HG02884 (cell line): ENCODE data around the gene AARS1.
"Not testable (repeated sequence)": the region's sequence is repeated elsewhere in the genome, so short reads cannot be mapped to it uniquely, and the experiment has no call there.

Experiments used
- ATAC-seq: cut with Tn5 transposase; IDR thresholded peaks from one replicate; pipeline ENCODE4 v1.9.1; 2021; ENCODE audit warnings: mild to moderate bottlenecking, moderate library complexity; ENCODE audit not compliant: unreplicated experiment

Gene AARS1

DNA sequence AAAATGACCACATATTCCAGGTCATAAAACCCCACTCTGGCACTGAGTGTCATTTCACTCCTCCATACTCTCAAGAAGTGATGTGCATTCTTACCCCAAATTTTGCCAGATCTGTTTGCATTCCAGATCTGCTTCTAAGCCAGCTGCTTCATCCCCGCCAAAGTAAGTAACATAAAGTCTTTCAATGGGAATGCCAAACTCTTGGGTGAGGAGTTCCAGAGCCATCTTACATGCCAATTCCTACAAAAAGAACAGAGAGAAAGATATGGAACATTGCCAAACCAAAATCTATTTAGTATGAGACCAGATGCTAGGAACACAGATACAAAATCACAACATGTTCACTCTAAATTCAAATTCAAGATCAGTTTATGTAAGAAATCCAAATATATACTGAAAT, 12.9 kb downstream of the AARS1 start:
- ATAC-seq: no peak

DNA sequence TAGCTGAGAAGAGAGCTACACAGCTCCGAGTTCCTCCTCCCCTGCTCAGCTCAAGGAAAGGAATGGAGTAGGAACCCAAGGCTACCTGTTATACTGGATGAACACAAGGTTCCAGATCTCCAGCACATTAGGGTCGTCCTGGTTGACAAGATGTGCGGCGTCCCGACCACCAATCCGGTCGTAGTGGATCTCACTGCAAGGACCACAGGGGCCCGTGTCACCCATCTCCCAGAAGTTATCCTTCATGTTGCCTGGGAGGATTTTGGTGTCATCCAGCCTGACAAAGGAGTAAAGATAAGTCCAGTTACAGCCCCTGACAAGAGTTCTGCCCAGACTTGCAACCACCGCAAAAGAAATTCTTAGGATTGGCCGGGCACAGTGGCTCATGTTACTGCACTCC, 17.6 kb downstream of the AARS1 start:
- ATAC-seq: no peak

- no peak for ATAC-seq
These were observed 19.1 kb downstream of the AARS1 start for GRCh38 chr16:70270176-70270575.

DNA sequence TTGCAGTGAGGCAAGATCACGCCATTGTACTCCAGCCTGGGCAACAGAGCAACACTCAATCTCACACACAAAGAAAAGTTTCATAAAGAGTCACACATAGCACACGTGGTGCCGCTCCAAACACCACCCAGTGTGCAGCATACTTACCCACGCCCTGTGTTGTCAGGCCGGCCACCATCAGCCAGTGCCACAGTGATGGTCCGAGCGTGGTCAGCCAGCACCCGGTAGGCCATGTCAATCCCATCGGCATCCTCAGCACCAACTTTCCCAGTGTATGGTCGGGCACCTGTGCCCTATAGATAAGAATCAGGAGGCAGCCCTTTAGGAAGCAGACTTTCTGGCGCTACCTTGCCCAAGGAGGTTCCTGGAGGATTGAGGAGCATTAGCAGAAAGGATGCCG, 19.8 kb downstream of the AARS1 start:
- ATAC-seq: no peak

GRCh38 chr16:70267922-70268321, 21.4 kb downstream of the AARS1 start:
- not testable (repeated sequence) for ATAC-seq

DNA sequence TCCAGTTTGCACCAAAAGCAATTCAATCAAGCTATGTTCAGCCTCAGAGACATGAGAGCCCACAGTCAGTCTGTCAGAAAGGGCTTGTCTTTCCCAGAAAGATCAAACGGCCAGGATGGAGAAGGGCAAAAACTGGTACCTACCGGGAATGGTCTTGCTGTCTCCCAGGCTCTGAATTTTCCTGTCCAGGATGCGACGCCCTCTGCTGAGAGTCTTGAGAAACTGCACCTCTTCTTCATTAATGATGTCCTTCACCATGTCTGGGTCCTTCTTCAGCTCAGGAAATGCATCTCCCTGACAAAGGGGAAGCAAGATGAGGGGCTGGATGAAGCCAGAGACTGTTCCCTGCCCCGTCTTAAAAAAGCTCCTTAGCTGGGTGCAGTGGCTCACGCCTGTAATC, 21.8 kb downstream of the AARS1 start:
- ATAC-seq: no peak

DNA sequence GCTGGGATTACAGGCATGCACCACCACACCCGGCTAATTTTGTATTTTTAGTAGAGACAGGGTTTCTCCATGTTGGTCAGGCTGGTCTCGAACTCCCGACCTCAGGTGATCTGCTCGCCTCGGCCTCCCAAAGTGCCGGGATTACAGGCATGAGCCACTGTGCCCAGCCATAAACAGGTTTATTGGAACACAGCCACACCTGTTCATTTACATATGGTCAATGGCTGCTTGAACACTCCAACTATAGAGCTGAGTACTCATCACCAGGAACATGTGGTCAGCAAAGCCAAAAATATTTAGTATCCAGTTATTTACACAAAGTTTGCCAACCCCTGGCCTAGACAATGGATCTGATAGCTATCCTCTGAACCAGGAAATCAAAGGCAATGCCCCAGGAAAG, 29.4 kb downstream of the AARS1 start:
- not testable (repeated sequence) for ATAC-seq

- ATAC-seq: no peak
These were observed 30.4 kb downstream of the AARS1 start for GRCh38 chr16:70258946-70259345.

DNA sequence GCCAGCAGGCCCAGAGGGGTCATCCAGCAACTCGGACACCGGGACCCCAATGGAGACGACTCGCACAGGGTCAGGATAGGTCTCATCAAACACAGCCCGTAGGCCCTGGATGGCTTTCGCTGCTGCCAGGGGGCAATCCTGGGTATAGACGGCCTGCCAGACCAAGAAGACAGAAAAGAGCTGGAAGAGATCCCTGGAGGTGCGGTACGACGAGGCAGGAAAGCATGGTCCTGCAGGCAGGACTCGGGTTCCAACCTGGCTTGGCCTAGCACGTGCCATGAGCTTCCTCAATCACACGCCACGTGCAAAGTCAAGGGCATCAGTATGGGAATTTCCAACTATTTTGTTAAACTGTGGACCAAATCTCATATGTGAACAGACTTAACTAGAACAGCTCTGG, 31.2 kb downstream of the AARS1 start:
- ATAC-seq: no peak

GRCh38 chr16:70257391-70257790, 31.9 kb downstream of the AARS1 start:
- ATAC-seq: no peak

DNA sequence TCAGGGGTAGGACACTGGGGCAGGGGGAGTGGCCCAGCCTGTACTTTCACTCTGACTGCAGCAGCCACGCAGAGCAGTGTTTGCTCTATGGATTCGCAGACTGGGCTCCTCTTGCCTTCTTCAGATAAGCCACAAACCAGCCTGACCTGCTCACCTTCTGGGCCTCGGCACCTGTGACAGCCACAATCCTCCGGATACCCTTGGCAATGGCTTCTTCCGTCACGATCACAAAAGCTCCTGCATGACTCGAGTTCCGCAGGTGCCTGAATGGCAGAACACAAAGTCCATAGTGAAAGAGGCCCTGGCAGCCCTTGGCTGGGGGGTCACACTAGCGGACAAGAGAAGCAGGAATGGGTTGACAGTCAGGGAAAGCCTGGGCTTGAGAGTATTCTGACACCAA, 33.7 kb downstream of the AARS1 start:
- ATAC-seq: no peak

- ATAC-seq: no peak
These were observed 34.4 kb downstream of the AARS1 start for GRCh38 chr16:70254965-70255286.

- no peak for ATAC-seq
These were observed 34.9 kb downstream of the AARS1 start for GRCh38 chr16:70254180-70254964.

DNA sequence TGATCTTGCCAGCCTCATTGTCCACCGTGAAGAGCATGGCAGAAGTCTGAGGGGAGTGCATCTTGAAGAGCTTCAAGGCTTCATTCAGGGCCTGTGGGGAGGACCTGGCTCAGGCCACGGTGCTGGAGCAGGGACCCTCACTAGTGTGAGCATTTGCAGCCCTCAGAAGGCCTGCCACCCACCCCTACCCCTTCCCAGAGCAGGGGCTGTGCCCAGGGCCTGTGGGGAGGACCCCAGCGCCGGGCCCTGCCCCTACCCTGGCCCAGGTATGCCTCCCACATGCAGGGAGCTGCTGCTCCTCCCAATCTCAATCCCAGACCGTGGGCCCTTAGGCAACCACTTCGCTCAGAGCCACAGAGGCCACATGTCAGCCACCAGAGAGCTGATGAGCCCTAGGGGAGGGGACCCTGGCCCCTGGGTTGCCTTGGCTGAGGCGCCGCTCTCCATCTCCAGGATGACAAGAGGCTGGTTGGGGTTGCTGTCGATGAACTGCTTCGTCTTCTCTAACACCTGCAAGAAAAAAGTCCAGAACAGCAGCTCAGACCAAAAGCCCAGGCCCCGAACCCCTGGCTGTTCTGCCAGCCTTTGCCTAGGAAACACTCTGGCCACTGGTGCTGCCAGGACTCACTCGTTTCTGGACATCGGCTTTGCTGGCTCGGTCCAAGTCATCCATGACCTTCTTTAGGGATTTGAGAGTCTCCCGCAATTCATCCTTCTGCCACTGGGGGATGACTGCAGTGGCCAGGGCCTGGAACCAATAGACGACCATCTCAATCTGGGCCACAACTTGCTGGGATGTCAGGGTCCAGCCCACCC, 35.8 kb downstream of the AARS1 start:
- ATAC-seq: no peak

- ATAC-seq: no peak
These were observed 36.8 kb downstream of the AARS1 start for GRCh38 chr16:70252355-70252988.

GRCh38 chr16:70251629-70252354, 37.5 kb downstream of the AARS1 start, which contains the start of gene EXOSC6:
EXOSC6 (minus strand) TSS chr16:70251940; CDS start chr16:70251900, 40 bp downstream.
- peak; percentile 89 for ATAC-seq

DNA sequence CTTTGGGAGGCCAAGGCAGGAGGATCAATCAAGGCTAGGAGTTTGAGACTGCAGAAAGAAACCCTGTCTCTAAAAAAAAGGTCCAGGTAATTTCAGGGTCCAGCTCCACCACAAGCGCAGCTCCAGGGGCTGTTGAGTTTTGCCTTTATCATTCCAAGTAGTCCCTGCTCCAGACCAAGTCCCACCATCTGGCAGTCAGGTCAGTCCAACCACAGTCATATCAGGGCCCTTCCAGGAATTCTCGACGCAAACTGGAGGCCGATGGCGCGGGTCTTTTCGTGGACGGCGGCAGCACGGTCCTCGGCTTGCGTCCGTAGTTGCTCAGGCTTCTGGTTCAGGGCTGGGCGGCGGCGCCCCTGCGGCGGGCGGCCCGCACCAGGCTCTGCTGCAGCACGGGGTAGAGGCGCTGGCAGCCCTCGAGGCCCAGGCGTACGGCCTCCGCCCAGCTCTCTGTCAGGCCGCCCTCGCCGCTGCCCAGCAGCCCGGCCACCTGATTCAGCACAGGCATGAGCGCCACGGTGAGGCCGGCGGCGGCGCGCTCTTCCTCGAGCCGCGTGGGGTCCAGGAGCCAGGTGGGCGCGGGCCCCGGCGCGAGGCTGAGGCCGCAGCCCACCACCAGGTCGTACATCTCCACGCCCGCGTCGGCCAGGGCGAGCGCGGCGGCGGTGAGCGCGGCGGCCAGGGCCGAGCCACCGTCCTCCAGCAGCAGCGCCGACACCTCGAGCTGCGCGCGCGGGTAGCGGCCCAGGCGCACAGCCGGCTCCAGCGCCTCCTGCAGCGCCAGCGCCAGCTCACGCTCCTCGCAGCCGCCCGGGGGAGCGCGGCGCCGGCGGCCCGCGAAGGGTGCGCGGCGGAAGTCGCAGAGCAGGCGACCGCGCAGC, 38.3 kb downstream of the AARS1 start:
- peak; percentile 17 for ATAC-seq

- ATAC-seq: not testable (repeated sequence)
These were observed 39.6 kb downstream of the AARS1 start for GRCh38 chr16:70249697-70250096.

DNA sequence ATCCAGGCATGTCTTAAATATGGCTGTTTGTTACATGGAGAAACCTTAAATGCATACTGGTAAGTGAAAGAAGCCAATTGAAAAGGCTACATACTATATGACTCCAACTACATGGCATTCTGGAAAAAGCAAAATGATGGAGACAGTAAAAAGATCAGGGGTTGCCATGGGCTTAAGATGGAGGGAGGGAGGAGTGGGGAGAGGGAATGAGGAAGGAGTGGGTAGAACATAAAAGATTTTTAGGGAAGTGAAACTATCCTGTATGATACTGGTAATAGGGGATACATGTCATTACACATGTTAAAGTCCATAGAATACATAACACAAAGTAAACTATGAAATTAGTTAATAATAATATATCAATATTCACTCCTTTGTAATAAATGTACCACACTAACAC, 50.5 kb downstream of the AARS1 start:
- ATAC-seq: not testable (repeated sequence)

- not testable (repeated sequence) for ATAC-seq
These were observed 57.5 kb downstream of the AARS1 start for GRCh38 chr16:70231831-70232230.
